ENCODE data around the gene NFIA.

DNA sequence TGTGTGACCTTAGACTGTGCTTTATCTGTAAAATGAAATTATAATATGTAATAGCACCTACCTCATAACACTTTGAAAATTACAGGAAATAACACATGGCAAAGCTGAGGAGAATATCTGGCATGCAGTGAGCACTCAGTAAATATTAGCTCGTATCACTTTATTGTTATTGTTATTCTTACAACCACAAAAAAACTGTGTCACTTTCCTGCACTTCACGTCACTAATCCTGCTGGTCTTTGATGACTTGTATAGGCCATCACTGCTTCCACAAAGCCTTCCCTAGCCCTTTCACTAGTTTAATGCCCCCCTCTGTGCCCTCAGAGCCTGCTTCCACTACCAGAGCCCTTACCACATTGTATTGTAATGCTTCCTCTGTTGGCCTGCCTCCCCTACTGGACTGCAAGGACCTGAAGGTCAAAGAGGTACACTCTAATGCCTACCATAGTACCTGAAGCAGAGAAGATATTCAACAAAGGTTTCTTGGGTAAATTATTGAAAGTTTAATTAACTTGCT is 231.6 kb downstream of the NFIA start:
- TF ChIP-seq, protein P1, sequence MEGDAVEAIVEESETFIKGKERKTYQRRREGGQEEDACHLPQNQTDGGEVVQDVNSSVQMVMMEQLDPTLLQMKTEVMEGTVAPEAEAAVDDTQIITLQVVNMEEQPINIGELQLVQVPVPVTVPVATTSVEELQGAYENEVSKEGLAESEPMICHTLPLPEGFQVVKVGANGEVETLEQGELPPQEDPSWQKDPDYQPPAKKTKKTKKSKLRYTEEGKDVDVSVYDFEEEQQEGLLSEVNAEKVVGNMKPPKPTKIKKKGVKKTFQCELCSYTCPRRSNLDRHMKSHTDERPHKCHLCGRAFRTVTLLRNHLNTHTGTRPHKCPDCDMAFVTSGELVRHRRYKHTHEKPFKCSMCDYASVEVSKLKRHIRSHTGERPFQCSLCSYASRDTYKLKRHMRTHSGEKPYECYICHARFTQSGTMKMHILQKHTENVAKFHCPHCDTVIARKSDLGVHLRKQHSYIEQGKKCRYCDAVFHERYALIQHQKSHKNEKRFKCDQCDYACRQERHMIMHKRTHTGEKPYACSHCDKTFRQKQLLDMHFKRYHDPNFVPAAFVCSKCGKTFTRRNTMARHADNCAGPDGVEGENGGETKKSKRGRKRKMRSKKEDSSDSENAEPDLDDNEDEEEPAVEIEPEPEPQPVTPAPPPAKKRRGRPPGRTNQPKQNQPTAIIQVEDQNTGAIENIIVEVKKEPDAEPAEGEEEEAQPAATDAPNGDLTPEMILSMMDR (optimal IDR thresholded peaks at IDR 0.05 in 1 of 3, IDR thresholded peaks at IDR 0.05 in 1 of 3, conservative IDR thresholded peaks at IDR 0.05 in 1 of 3; ENCODE audit: extremely low read depth in 1 of 3, insufficient read depth in 2 of 3, low read length in 3 of 3), result no peak
- no peak for TF ChIP-seq EZH2 (IDR thresholded peaks at IDR 0.05; ENCODE audit: low read length)
